22Rv1 (cell line): Measurements from ENCODE around the gene SASH1.
"Not testable (repeated sequence)": the region's sequence is repeated elsewhere in the genome, so short reads cannot be mapped to it uniquely, and the experiment has no call there.

ENCODE experiments used
- H3K27ac ChIP-seq: fragments of 450-650 bp; 2 replicates; pipeline ENCODE4 v1.5.1; 2017
- CTCF ChIP-seq: fragments of 450-650 bp; IDR thresholded peaks from 2 replicates; pipeline ENCODE4 v1.5.1; 2017; ENCODE audit warnings: mild to moderate bottlenecking
- ZFX ChIP-seq: fragments of 450-650 bp; IDR thresholded peaks from 2 replicates; pipeline ENCODE4 v1.6.1; 2017; ENCODE audit warnings: antibody characterized with exemption, borderline replicate concordance

Gene SASH1

DNA sequence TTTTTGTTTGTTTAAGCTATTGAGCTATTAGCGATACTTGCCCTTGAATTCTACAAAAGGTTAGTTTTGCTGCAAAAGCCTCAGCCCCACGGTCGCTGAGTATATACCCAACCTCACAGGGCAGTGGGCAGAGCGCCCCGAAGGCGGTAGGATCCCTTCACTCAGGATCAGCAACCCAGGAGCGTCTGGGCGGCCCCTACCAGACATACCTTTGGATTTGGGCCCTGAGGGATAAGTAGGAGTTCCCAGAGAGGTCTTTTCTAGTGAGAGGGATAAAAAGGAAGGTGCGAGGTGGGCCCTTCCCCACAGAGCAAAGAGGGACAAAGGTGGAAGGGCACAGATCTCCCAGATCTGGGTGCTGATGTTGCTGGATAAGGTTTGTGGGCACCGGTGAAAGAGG lies 6.1 kb downstream of the SASH1 start:
- no peak for TF ChIP-seq ZFX
- TF ChIP-seq CTCF = no peak
- H3K27ac ChIP-seq = no peak overlapping the region

DNA sequence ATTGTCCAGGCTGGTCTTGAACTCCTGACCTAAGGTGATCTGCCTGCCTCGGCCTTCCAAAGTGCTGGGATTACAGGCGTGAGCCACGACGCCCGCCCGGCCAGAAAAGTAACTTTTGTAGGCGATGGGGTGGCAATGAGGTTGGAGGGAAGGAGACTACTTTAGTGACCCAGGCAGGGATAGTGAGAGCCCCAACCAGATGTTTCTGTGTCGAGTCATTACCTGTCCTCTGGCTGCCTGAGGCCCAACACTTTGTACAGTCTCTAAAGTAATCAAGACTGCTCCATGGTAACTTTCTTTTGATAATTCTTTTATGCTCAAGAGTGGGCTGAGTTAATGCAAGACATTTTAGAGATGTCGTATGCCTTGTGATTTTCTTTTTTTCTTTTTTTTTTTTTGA lies 6.8 kb downstream of the SASH1 start:
- TF ChIP-seq CTCF (no peak), ZFX (no peak)
- H3K27ac ChIP-seq = no peak overlapping the region

DNA sequence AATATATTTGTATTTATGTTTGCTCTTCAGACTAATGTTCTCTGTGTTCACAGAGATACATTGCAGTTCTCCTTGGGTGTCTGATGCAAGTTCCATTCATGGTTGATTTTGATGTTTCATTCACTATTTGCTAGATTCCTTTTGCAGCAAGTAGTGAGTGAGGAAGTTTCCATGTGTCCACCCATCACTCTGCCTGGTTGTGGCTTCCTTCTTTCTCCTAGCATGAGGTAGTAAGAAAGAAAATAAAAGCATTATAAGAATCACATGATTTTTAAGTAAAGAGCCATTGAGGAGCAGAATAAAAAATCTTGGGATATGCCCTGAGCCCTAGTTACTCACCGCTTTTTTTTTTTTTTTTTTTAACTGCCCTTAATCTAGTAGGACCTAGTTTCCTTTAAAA lies 8.7 kb downstream of the SASH1 start:
- H3K27ac ChIP-seq = no peak overlapping the region
- TF ChIP-seq ZFX = no peak
- no peak for TF ChIP-seq CTCF

DNA sequence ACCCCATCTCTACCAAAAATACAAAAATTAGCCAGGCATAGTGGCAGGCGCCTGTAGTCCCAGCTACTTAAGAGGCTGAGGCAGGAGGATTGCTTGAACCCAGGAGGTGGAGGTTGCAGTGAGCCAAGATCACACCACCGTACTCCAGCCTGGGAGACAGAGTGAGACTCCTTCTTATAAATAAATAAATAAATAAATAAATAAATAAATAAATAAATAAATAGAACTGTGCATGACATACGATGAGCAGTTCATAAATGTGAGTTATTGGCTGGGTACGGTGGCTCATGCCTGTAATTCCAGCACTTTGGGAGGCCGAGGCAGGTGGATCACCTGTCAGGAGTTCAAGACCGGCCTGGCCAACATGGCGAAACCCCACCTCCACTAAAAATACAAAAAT lies 9.8 kb downstream of the SASH1 start:
- H3K27ac ChIP-seq = not testable (repeated sequence)

DNA sequence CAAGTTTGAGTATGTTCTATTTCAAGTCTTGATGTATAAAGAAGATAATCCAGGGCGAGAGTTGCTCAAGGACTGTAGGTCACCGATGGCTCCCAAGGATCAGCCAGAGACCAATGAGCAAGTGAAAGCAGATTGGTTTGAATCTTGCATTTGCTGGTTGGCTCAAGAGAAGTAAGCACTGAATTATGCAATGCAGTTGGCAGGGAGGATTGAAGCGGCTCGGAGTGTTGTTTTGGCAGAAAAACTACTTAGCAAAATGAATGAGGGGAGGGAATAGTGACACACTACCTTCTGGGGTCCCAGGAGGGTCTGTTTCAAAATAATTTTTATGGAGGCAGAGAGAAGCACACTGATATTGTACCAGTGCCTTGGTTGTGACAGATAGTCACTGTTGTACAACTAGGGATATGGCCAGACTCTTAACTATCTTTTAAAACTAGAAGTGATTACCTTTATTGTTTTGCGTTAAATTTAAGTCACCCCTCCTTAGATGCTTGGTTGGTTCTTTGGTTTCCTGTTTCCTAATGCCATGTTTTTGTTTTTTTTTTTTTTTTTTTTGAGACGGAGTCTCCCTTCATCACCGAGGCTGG lies 15.7 kb downstream of the SASH1 start:
- no peak for TF ChIP-seq ZFX
- TF ChIP-seq CTCF = no peak
- no peak overlapping the region for H3K27ac ChIP-seq

- H3K27ac ChIP-seq = no peak overlapping the region
- TF ChIP-seq CTCF (no peak), ZFX (no peak)
Observed at GRCh38 chr6:148359228-148359627, 16.6 kb downstream of the SASH1 start.

DNA sequence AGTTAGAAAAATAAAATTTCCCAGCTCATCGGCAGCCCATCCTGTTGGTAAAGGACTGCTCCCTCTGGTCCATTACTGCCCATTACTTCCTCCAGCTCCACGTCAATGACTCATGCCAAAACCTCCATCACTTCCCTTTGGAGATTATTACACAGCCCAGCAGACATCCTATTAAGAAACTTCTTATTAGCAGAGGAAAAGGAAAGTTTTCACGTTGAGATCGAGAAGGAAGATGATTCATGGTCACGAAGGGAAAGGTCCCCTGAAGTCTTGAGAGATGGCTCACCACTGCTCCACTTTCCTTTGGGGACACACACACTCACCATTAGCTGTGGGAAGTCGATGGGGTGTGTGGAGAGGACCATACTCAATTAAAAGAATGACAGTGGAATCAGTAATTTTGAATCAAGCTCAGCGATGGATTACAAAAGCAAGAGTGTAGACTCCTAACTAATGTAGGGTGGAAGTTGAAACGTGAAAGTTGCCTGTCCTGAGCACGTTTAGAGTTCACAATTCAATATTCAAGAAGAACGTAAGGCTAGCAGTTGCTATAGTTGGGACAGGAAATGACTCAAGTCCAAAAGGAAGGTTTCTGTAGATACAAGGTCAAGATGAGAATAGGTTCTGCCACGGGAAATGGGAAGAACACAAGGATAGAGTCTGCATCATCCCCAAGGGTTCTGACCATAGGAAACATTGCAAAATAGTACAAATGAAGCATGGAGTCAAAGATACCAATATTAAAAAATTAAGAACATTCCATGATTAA lies 21.6 kb downstream of the SASH1 start:
- no peak overlapping the region for H3K27ac ChIP-seq
- TF ChIP-seq CTCF (no peak), ZFX (no peak)
